SK-N-SH (cell line): ENCODE data around the gene RTN4. TPM values are rescaled to one million over a fixed set of nuclear protein-coding genes. Genes with fewer than 3 reads are reported as not detected.

Experiments used
- CTCF ChIA-PET: fragments of 300-600, 350-600 bp; formaldehyde crosslinking; extraction: SDS; loops from one replicate; lab custom pipeline; 2021; lab: Yijun Ruan, JAX
- POLR2A ChIA-PET: fragments of 350-600 bp; sonication (Branson Sonifier 250); formaldehyde crosslinking; extraction: SDS; loops from one replicate; lab custom pipeline; 2020; ENCODE audit warnings: antibody characterized with exemption, inconsistent platforms; lab: Yijun Ruan, JAX
- DNase-seq: peaks from one replicate; pipeline ENCODE4 v3.0.0; 2012
- H2AFZ ChIP-seq: fragments of 200-600 bp; sonication (generic); 2 replicates; pipeline ENCODE4 v1.8.1; 2016; ENCODE audit warnings: antibody characterized with exemption, mild to moderate bottlenecking, low read depth
- H3F3A ChIP-seq: fragments of 200-600 bp; sonication (generic); replicated peaks from 2 replicates; pipeline ENCODE3; 2016; ENCODE audit warnings: antibody characterized with exemption, mild to moderate bottlenecking; ENCODE audit not compliant: insufficient read depth
- H3K27ac ChIP-seq, 2 experiments: fragments of 200-500 bp in 1 of 2; fragments of 200-600 bp in 1 of 2; sonication (Bioruptor generic) in 1 of 2; sonication (generic), shearing (Covaris generic) in 1 of 2; 2 replicates each; pipeline versions ENCODE4 v1.5.1 to v1.6.1; 2014 to 2016; ENCODE audit warnings: low read depth in 2 of 2, inconsistent platforms in 1 of 2, low read length in 1 of 2, mild to moderate bottlenecking in 1 of 2, mixed read lengths in 1 of 2
- H3K27me3 ChIP-seq: fragments of 200-600 bp; sonication (generic), shearing (Covaris generic); 2 replicates; pipeline ENCODE4 v1.6.1; 2016; ENCODE audit warnings: mixed run types; ENCODE audit not compliant: insufficient read depth
- H3K36me3 ChIP-seq, 2 experiments: fragments of 200-500 bp in 1 of 2; fragments of 200-600 bp in 1 of 2; sonication (Bioruptor generic) in 1 of 2; sonication (generic) in 1 of 2; replicated peaks in 1 of 2; 2 replicates each; pipeline versions ENCODE3 to v1.5.1; 2014 to 2016; ENCODE audit warnings: low read length in 1 of 2, mild to moderate bottlenecking in 1 of 2; ENCODE audit not compliant: insufficient read depth in 2 of 2, control insufficient read depth in 1 of 2
- H3K4me1 ChIP-seq, 2 experiments: fragments of 200-500 bp in 1 of 2; fragments of 200-600 bp in 1 of 2; sonication (Bioruptor generic) in 1 of 2; sonication (generic), shearing (Covaris generic) in 1 of 2; 2 replicates each; pipeline versions ENCODE4 v1.5.1 to v1.6.1; 2014 to 2016; ENCODE audit warnings: low read depth in 1 of 2, low read length in 1 of 2, mixed run types in 1 of 2; ENCODE audit not compliant: insufficient read depth in 2 of 2, control insufficient read depth in 1 of 2
- H3K4me2 ChIP-seq: fragments of 200-600 bp; sonication (generic), shearing (Covaris generic); 2 replicates; pipeline ENCODE4 v1.6.1; 2017; ENCODE audit warnings: mixed run types
- H3K4me3 ChIP-seq, 2 experiments: fragments of 200-500 bp in 1 of 2; fragments of 200-600 bp in 1 of 2; sonication (Bioruptor generic) in 1 of 2; sonication (generic), shearing (Covaris generic) in 1 of 2; 2 replicates each; pipeline versions ENCODE4 v1.5.1 to v1.8.1; 2014 to 2016; ENCODE audit warnings: low read depth in 2 of 2, inconsistent platforms in 1 of 2, low read length in 1 of 2, mild to moderate bottlenecking in 1 of 2, mixed read lengths in 1 of 2, moderate library complexity in 1 of 2
- H3K79me2 ChIP-seq: fragments of 200-600 bp; sonication (generic); 2 replicates; pipeline ENCODE4 v1.8.1; 2017; ENCODE audit warnings: mild to moderate bottlenecking; ENCODE audit not compliant: insufficient read depth
- H3K9ac ChIP-seq: fragments of 200-600 bp; sonication (generic); 2 replicates; pipeline ENCODE4 v1.6.1; 2017; ENCODE audit warnings: mixed run types
- H3K9me2 ChIP-seq: fragments of 200-600 bp; sonication (generic); 2 replicates; pipeline ENCODE4 v1.6.1; 2017; ENCODE audit warnings: mixed run types
- H3K9me3 ChIP-seq: fragments of 200-600 bp; sonication (generic); 2 replicates; pipeline ENCODE4 v1.6.1; 2017; ENCODE audit warnings: mixed run types, mild to moderate bottlenecking, moderate library complexity
- H4K20me1 ChIP-seq: fragments of 200-600 bp; sonication (generic); 2 replicates; pipeline ENCODE4 v1.6.1; 2017; ENCODE audit warnings: mild to moderate bottlenecking, mixed run types; ENCODE audit not compliant: insufficient read depth
- CHD2 ChIP-seq: fragments of 150-350 bp; IDR thresholded peaks from 2 replicates; pipeline ENCODE4 v1.6.1; 2018; ENCODE audit warnings: low read length; ENCODE audit not compliant: partially characterized antibody
- ELF1 ChIP-seq: IDR thresholded peaks from 2 replicates; pipeline ENCODE4 v1.4.0; 2012
- EP300 ChIP-seq, 2 experiments: IDR thresholded peaks; 2 replicates each; pipeline versions ENCODE4 v1.4.0 to v1.6.1; 2012; ENCODE audit warnings: borderline replicate concordance in 1 of 2, low read depth in 1 of 2, low read length in 1 of 2
- FOXJ3 ChIP-seq: sonication (generic); formaldehyde crosslinking; IDR thresholded peaks from 2 replicates; pipeline ENCODE4 v1.5.1; 2020; ENCODE audit warnings: mild to moderate bottlenecking, missing genetic modification reagents
- GABPA ChIP-seq: IDR thresholded peaks from 2 replicates; pipeline ENCODE4 v1.4.0; 2012; ENCODE audit warnings: low read depth, mild to moderate bottlenecking
- MEF2A ChIP-seq: IDR thresholded peaks from 2 replicates; pipeline ENCODE4 v1.4.0; 2012; ENCODE audit warnings: low read depth, borderline replicate concordance
- MXI1 ChIP-seq: IDR thresholded peaks from 2 replicates; pipeline ENCODE4 v1.6.1; 2012; ENCODE audit warnings: mild to moderate bottlenecking, low read depth, low read length, improper control_type of control experiment
- NFIC ChIP-seq: IDR thresholded peaks from 2 replicates; pipeline ENCODE4 v1.4.0; 2012; ENCODE audit warnings: borderline replicate concordance
- POLR2AphosphoS5 ChIP-seq: IDR thresholded peaks from 2 replicates; pipeline ENCODE4 v1.6.1; 2012; ENCODE audit warnings: low read depth, low read length
- RAD21 ChIP-seq: IDR thresholded peaks from 2 replicates; pipeline ENCODE4 v1.6.1; 2012; ENCODE audit warnings: mild to moderate bottlenecking, low read length
- RCOR1 ChIP-seq: fragments of 150-350 bp; IDR thresholded peaks from 2 replicates; pipeline ENCODE4 v1.6.1; 2017; ENCODE audit warnings: antibody characterized with exemption, low read length
- RFX5 ChIP-seq: IDR thresholded peaks from 2 replicates; pipeline ENCODE4 v1.6.1; 2012; ENCODE audit warnings: mild to moderate bottlenecking, improper control_type of control experiment, low read length
- TAF1 ChIP-seq: IDR thresholded peaks from 2 replicates; pipeline ENCODE4 v1.6.1; 2012; ENCODE audit warnings: low read depth, mild to moderate bottlenecking, low read length, moderate library complexity, borderline replicate concordance
- TEAD4 ChIP-seq: IDR thresholded peaks from 2 replicates; pipeline ENCODE4 v1.4.0; 2012; ENCODE audit warnings: mild to moderate bottlenecking, borderline replicate concordance; ENCODE audit not compliant: insufficient read depth
- YY1 ChIP-seq: IDR thresholded peaks from 2 replicates; pipeline ENCODE4 v1.4.0; 2012; ENCODE audit warnings: low read depth, mild to moderate bottlenecking
- WGBS: methylation state at CpG from one replicate; pipeline ENCODE4 v1.1.6; 2017; ENCODE audit warnings: low lambda C conversion rate; 5-methylcytosine and 5-hydroxymethylcytosine counted together
- polyA plus RNA-seq, 3 experiments: library from polyadenylated mRNA; depleted of rRNA; stranded (reverse); fragments of >200 nt; gene quantifications; 2 replicates each; pipeline ENCODE4 v1.2.3, GENCODE V29; 2012
- TF ChIP-seq, protein P1 (sequence below): IDR thresholded peaks from 2 replicates; pipeline ENCODE4 v1.4.0; 2012; ENCODE audit warnings: low read depth
- TF ChIP-seq, protein P2 (sequence below): fragments of 200-600 bp; sonication (generic); IDR thresholded peaks from 2 replicates; pipeline ENCODE4 v1.6.1; 2017; ENCODE audit warnings: antibody characterized with exemption, mild to moderate bottlenecking, moderate library complexity
- TF ChIP-seq, protein P3 (sequence below): fragments of 150-350 bp; IDR thresholded peaks from 2 replicates; pipeline ENCODE4 v1.6.1; 2016; ENCODE audit warnings: mild to moderate bottlenecking, low read depth, low read length

RTN4 gene
- polyA plus RNA-seq, 1 of the 3 experiments (the other 2 are of a cell fraction) = 315 TPM

DNA sequence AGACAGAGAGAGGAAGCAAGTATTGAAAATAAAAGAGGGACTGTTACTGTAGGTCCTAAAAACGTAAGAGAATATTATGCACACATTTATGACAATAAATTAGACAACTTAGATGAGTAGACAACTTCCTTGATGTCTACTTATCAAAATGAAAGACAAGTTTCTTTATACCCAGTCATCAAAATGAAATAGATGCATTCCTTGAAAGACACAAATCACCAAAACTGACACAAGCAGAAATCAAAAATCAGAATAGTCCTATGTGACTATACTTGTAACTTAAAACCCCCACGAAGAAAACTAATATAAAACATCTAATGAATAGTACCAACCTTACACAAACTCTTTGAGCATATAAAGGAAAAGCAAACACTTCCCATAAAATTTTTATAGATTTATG is 14.5 kb downstream of the RTN4 start (continued):
- TF ChIP-seq YY1 (no peak), RAD21 (no peak), CHD2 (no peak), POLR2AphosphoS5 (no peak), FOXJ3 (CRISPR knock-in tag) (no peak)
- TF ChIP-seq, protein P1, sequence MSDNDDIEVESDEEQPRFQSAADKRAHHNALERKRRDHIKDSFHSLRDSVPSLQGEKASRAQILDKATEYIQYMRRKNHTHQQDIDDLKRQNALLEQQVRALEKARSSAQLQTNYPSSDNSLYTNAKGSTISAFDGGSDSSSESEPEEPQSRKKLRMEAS = no peak

DNA sequence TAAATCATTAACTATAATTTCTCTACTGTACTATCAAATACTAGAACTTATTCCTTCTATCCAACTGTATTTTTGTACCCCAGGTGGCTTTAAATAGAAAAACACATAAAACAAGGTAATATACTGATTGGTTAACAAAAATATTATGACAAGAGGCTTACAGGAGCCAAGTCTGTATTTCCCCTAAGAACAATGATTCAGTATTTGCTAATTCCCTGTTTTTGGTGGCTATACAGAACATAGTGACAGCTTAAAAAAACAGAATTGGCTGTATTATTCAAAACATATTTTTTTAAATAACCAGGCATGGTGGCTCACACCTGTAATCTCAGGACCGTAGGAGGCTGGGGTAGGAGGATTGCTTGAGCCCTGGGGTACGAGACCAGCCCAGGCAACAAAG is 16.3 kb downstream of the RTN4 start:
- H3F3A ChIP-seq = peaks cover 60% of the 10 kb centered on the region
- H3K27me3 ChIP-seq = no peaks in the 10 kb centered on the region
- H3K9me2 ChIP-seq = no peaks in the 10 kb centered on the region
- H4K20me1 ChIP-seq = peaks cover 100% of the 10 kb centered on the region
- H3K4me2 ChIP-seq = no peak overlapping the region
- ChIA-PET POLR2A (no interaction called here), CTCF (interaction anchor here (5.4 kb wide), 1 partner anchor 16 kb away, joined by 34 read pairs; the partner anchor contains the start of gene RTN4)
- H3K36me3 ChIP-seq = peaks cover 18 to 53% of the 10 kb centered on the region in 2 experiments
- no peak for DNase-seq
- peaks cover 7% of the 10 kb centered on the region; the same call in 1 of the 2 replicates for H3K9me3 ChIP-seq
- H3K79me2 ChIP-seq = peaks cover 100% of the 10 kb centered on the region
- H3K4me3 ChIP-seq = no peak overlapping the region
- H2AFZ ChIP-seq = no peak overlapping the region
- no peak overlapping the region for H3K27ac ChIP-seq
- TF ChIP-seq MXI1 = no peak
- no peak for TF ChIP-seq RFX5
- no peak for TF ChIP-seq TAF1
- no peak for TF ChIP-seq FOXJ3 (CRISPR knock-in tag)
- TF ChIP-seq ELF1 = no peak
- TF ChIP-seq, protein P1 = no peak
- no peak for TF ChIP-seq RAD21
- TF ChIP-seq, protein P2, sequence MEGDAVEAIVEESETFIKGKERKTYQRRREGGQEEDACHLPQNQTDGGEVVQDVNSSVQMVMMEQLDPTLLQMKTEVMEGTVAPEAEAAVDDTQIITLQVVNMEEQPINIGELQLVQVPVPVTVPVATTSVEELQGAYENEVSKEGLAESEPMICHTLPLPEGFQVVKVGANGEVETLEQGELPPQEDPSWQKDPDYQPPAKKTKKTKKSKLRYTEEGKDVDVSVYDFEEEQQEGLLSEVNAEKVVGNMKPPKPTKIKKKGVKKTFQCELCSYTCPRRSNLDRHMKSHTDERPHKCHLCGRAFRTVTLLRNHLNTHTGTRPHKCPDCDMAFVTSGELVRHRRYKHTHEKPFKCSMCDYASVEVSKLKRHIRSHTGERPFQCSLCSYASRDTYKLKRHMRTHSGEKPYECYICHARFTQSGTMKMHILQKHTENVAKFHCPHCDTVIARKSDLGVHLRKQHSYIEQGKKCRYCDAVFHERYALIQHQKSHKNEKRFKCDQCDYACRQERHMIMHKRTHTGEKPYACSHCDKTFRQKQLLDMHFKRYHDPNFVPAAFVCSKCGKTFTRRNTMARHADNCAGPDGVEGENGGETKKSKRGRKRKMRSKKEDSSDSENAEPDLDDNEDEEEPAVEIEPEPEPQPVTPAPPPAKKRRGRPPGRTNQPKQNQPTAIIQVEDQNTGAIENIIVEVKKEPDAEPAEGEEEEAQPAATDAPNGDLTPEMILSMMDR = no peak
- TF ChIP-seq, protein P3, sequence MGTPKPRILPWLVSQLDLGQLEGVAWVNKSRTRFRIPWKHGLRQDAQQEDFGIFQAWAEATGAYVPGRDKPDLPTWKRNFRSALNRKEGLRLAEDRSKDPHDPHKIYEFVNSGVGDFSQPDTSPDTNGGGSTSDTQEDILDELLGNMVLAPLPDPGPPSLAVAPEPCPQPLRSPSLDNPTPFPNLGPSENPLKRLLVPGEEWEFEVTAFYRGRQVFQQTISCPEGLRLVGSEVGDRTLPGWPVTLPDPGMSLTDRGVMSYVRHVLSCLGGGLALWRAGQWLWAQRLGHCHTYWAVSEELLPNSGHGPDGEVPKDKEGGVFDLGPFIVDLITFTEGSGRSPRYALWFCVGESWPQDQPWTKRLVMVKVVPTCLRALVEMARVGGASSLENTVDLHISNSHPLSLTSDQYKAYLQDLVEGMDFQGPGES = no peak
- no peak for TF ChIP-seq NFIC
- TF ChIP-seq GABPA = no peak
- no peak for TF ChIP-seq EP300 (IDR thresholded peaks at IDR 0.05; ENCODE audit: borderline replicate concordance in 1 of 2, low read depth in 1 of 2, low read length in 1 of 2)
- no peak for TF ChIP-seq TEAD4
- no peak for TF ChIP-seq RCOR1
- TF ChIP-seq MEF2A = no peak
- 100% methylated on average over 2 of the region's 2 CpGs for WGBS
- H3K9ac ChIP-seq = no peak overlapping the region
- H3K4me1 ChIP-seq = peaks cover 3 to 4% of the 10 kb centered on the region in 2 experiments; a peak in 3 of 4 replicates
